ENCODE results near the gene PARVB.

The PARVB gene

DNA sequence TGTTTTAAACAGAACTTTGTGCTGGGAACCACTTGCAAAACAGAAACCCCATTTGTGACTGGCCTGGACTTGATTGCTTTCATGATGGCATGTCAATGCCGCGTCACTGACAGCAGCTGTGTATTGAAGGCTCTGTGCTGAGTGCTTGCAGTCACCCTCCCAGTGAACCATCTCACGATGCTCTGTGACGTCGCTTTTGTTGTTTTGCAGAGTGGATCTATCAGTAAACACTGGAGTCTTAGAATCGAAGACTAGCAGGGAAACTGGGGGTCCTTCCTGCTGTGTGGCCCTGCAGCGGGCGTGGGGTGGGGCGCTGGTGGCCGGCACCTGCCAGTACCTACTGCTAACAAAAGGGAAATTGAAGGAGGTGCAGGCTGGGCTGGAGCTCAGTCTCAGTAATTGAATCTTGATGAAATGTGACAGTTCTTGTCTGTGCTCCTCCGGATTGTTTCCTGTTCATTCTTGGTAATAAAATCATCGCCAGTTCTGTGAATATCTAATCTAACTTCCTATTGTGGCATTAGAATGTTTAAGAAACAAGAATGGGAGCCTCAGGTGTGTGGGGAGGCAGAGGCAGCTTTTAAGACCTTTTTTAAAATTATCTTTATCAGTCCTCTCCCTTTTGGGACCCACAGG is 106.1 kb downstream of the PARVB start:
- no peak for DNase-seq (ENCODE audit: low spot score in 2 of 2)
- Histone ChIP-seq H3K27me3 (ENCODE audit: low read depth) (no peaks in the 10 kb centered on the region), H3K9me3 (no peaks in the 10 kb centered on the region), H3K36me3 (replicated peaks) (peaks cover 11% of the 10 kb centered on the region), H3K4me1 (no peaks in the 10 kb centered on the region), H3K4me3 (no peak overlapping the region)
- in situ Hi-C loops (cut with MboI; ENCODE audit: low sequenced_read_pairs) = no loop called here

DNA sequence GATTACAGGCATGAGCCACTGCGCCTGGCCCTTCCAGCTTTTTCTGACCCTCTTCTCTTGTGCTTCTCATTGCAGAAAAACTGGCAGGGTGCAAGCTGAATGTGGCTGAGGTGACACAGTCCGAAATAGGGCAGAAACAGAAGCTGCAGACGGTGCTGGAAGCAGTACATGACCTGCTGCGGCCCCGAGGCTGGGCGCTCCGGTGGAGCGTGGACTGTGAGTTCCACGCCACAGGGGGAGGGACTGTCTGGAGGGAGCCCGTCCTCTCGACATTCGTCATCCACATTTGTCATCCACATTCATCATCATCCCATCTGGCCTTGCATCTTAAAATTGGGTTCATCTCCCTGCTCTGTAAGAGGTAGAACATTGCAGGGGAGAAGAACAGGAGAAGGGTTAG is 107.3 kb downstream of the PARVB start:
- Histone ChIP-seq H3K9me3 (no peaks in the 10 kb centered on the region), H3K27me3 (ENCODE audit: low read depth) (no peaks in the 10 kb centered on the region), H3K36me3 (replicated peaks) (peaks cover 16% of the 10 kb centered on the region), H3K4me1 (no peaks in the 10 kb centered on the region), H3K4me3 (no peak overlapping the region)
- no peak for DNase-seq (ENCODE audit: low spot score in 2 of 2)
- in situ Hi-C loops (cut with MboI; ENCODE audit: low sequenced_read_pairs) = no loop called here

DNA sequence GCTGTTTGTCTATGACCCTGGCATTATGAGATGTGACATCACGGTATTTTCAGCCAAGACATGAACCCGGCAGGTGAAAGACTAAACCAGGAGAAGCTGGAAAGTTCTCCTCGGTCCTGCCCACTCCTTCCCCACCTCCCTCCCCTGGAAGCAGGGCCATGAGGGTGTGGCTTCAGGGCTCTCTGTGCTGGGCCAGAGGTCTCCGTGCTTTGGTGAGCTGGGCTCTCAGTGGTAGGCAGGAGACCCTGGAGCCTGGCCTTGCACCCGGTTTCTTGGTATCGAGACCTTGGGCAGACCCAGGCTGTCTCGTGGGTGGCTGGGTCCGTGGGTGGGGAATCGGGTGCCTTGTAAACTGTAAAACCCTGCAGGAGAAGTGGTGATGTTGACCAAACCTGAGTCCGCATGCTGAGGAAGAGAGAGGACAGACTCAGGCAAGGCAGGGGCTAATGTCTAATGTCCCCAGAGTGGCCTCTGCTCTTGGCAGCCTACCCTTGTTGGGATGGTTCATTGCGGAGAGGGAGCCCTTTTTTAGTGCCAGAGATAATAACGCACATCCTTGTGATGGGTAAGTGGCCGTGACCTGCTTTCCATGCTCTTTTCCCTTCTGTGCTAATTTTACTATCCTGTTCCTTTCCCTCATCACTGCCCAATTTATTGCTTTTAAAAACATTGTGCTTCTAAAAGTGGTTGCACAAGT is 108.0 kb downstream of the PARVB start:
- no peak for DNase-seq (ENCODE audit: low spot score in 2 of 2)
- H3K9me3 ChIP-seq = no peaks in the 10 kb centered on the region
- in situ Hi-C loops (cut with MboI; ENCODE audit: low sequenced_read_pairs) = no loop called here
- peaks cover 16% of the 10 kb centered on the region for H3K36me3 ChIP-seq (replicated peaks)
- H3K4me3 ChIP-seq = no peak overlapping the region
- no peaks in the 10 kb centered on the region for H3K4me1 ChIP-seq
- no peaks in the 10 kb centered on the region for H3K27me3 ChIP-seq (ENCODE audit: low read depth)

DNA sequence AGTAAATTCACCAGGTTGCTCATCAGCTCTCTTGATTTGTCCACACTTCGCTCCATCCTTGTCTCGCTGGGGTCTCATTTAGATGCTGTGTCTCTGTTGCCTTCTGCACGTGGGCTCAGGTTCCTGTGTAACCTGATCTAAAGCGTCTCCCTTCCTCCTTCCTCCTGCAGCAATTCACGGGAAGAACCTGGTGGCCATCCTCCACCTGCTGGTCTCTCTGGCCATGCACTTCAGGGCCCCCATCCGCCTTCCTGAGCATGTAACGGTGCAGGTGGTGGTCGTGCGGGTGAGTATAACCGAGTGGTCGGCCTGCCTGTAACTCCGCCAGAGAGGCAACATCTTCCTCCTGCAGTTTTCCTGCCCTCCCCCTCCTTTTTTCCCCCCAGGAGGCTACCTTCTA is 108.6 kb downstream of the PARVB start:
- Histone ChIP-seq H3K9me3 (no peaks in the 10 kb centered on the region), H3K4me1 (no peaks in the 10 kb centered on the region), H3K4me3 (no peak overlapping the region), H3K27me3 (ENCODE audit: low read depth) (no peaks in the 10 kb centered on the region), H3K36me3 (replicated peaks) (peaks cover 16% of the 10 kb centered on the region)
- DNase-seq (ENCODE audit: low spot score in 2 of 2) = no peak
- in situ Hi-C loops (cut with MboI; ENCODE audit: low sequenced_read_pairs) = no loop called here

DNA sequence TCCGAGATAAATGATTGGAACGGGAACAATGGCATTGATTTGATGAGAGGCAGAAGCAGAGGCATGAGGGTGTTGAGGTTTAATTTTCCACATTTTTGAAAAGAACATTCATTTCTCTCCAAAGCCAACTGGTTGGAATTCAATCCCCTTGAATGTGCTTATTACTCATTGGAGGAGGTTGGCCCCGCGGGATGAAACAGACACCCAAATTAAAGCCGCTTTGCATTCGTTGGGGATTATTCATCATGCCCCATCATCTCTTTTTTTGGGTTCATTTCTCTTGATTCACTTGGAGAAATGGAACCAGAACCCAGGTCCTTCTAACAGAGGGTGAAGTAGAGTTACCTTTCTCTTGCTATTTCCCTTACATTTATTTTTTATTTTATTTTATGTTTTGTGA is 109.1 kb downstream of the PARVB start:
- no peak for DNase-seq (ENCODE audit: low spot score in 2 of 2)
- in situ Hi-C loops (cut with MboI; ENCODE audit: low sequenced_read_pairs) = no loop called here
- Histone ChIP-seq H3K27me3 (ENCODE audit: low read depth) (no peaks in the 10 kb centered on the region), H3K36me3 (replicated peaks) (peaks cover 16% of the 10 kb centered on the region), H3K4me3 (no peak overlapping the region), H3K4me1 (no peaks in the 10 kb centered on the region), H3K9me3 (no peaks in the 10 kb centered on the region)

DNA sequence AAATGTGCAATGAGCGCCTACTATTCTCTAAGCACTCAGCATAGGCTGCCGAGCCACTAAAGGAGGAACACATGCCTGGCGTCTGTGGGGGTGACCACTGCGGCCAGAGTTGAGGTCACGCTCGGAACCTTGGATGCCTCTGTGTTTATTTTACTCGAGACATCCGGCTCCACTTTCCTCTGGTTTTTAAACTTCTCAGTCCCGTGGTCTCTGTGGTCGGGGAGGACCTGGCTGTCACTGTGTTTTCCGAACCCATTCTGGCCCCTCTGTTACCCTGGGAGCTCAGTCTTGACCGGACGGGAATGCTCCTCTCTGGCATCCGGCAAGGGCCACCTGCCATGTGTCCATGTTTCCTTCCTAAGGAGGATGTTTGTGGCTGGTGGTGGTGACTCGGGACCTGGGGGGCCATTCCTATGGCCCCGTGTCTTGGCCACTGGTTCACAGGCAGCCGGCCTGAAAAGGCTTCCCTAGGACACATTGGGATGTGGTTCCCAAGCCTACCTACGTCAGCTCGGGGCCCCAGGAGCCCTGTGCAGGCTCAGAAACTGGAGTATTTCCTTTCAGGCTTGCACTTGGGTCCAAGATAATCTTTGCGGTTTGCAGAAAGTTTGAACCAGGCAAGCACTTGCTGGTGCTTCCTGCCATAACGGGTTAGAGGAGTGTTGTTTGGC is 109.9 kb downstream of the PARVB start:
- no peak overlapping the region for H3K4me3 ChIP-seq
- H3K36me3 ChIP-seq (replicated peaks) = peaks cover 16% of the 10 kb centered on the region
- H3K9me3 ChIP-seq = no peaks in the 10 kb centered on the region
- no peaks in the 10 kb centered on the region for H3K27me3 ChIP-seq (ENCODE audit: low read depth)
- in situ Hi-C loops (cut with MboI; ENCODE audit: low sequenced_read_pairs) = no loop called here
- no peak for DNase-seq (ENCODE audit: low spot score in 2 of 2)
- no peaks in the 10 kb centered on the region for H3K4me1 ChIP-seq

DNA sequence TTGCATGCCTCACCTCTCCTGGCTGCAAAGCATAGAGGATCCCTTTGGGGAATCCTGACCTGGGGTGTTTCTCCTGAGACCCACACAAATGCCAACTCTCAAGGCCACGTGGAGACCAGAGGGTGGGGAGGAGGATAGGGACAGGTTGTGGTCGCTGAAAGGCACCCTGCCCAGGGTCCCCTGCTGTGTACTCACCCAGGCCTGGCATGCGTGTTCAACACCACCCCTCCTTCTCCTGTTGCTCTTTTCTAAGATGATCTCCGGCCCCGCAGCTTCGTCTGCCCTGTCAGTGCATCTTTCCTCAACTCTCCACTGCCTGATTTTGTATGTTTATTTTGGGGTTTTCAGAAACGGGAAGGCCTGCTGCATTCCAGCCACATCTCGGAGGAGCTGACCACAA is 112.0 kb downstream of the PARVB start:
- DNase-seq (ENCODE audit: low spot score in 2 of 2) = no peak
- no peak overlapping the region for H3K4me3 ChIP-seq
- no peaks in the 10 kb centered on the region for H3K4me1 ChIP-seq
- H3K9me3 ChIP-seq = no peaks in the 10 kb centered on the region
- H3K36me3 ChIP-seq (replicated peaks) = peaks cover 16% of the 10 kb centered on the region
- in situ Hi-C loops (cut with MboI; ENCODE audit: low sequenced_read_pairs) = no loop called here
- no peaks in the 10 kb centered on the region for H3K27me3 ChIP-seq (ENCODE audit: low read depth)

DNA sequence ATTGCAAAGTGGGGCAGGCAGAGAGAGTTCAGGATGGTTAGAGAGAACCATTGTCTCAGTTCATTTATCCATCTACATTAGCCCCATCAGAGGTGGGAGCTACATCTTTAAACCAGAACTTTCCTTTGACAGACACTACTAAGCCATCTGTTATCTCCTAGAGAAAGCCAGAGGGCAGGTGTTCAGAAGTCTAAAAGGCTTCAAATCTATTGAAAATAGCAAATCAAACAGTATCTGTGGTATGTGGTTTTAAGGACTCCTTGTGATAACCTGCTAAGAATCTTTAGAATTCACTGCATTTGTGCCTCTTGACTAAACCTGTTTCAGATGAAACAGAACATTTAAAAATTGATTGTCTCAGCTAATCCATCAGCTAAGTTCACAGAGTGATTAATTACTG is 112.7 kb downstream of the PARVB start:
- no peak for DNase-seq (ENCODE audit: low spot score in 2 of 2)
- no peaks in the 10 kb centered on the region for H3K9me3 ChIP-seq
- no peaks in the 10 kb centered on the region for H3K27me3 ChIP-seq (ENCODE audit: low read depth)
- no peaks in the 10 kb centered on the region for H3K4me1 ChIP-seq
- no peak overlapping the region for H3K4me3 ChIP-seq
- in situ Hi-C loops (cut with MboI; ENCODE audit: low sequenced_read_pairs) = no loop called here
- H3K36me3 ChIP-seq (replicated peaks) = peaks cover 14% of the 10 kb centered on the region

DNA sequence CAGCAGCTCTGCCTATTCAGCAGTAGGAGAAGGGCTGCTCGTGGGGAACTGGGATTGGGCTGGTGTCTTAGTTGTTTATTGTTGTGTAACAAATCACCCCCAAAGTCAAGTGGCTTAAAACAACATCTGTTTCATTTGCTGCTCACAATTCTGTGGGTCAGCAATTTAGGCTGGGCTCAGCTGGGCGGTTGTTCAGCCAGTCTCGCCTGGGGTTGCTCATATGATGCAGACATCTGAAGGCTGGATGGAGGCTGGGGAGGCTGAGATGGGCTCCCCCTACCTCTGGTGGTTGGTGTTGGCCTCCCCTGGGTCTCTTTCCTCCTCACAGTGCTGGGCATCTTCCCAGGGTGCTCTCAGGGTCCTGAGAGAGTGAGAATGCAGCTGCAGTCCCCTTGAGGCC is 113.3 kb downstream of the PARVB start:
- no peak overlapping the region for H3K4me3 ChIP-seq
- H3K9me3 ChIP-seq = no peaks in the 10 kb centered on the region
- peaks cover 12% of the 10 kb centered on the region for H3K36me3 ChIP-seq (replicated peaks)
- no peak for DNase-seq (ENCODE audit: low spot score in 2 of 2)
- no peaks in the 10 kb centered on the region for H3K27me3 ChIP-seq (ENCODE audit: low read depth)
- in situ Hi-C loops (cut with MboI; ENCODE audit: low sequenced_read_pairs) = no loop called here
- H3K4me1 ChIP-seq = no peaks in the 10 kb centered on the region

DNA sequence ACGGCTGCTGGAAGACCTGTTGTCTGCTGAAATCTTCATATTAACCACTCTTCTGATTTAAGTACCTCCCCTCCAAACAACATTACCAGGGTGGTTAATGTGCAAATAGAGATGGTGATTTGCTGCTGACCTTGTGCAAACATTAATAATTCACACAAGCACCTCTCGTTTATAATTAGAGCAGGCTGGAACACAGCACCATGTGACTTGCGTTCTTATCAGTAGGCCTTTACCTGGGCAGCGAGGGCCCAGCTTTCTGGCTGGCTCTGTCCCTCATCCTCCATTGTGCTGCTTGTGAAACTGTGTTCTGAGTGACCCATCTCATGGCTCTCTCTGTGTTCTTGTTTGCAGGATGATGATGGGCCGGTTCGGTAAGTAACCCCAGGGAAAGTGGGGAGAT is 115.7 kb downstream of the PARVB start:
- Histone ChIP-seq H3K36me3 (replicated peaks) (peaks cover 8% of the 10 kb centered on the region), H3K9me3 (no peaks in the 10 kb centered on the region), H3K4me1 (no peaks in the 10 kb centered on the region), H3K4me3 (no peak overlapping the region), H3K27me3 (ENCODE audit: low read depth) (no peaks in the 10 kb centered on the region)
- in situ Hi-C loops (cut with MboI; ENCODE audit: low sequenced_read_pairs) = no loop called here
- DNase-seq (ENCODE audit: low spot score in 2 of 2) = no peak

DNA sequence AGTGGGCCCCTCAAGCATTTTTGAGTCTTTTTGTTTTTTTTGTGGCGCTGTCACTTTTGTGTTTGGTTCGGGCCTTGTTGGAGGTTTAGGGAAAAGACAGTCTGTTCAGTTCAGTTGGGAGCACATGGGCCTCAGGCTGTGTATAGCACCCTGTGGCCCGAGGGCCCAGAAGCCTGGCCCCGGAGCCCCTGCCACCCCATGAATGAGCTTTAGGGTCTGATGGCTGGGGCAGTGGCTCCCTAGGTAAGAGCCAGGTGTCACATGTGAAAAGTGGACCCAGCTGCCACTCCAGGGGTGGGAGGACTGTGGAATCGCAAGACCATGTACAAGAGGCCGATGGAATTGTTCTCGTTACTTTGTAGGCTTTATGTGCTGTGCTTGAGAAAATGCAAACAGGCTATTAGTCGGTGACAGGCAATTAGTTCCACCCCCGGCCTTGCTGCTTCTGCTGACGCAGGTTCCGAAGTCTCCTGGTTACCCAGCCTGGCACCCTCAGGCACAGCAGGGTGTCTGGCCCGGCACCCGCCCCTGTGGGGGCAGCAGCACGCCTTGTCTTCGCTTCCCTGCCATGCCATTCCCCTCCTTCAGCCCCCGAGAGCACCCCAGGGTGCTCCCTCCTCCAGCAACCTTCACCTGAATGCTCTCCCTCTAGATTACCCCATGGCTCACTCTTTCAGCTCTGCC is 118.5 kb downstream of the PARVB start:
- H3K4me1 ChIP-seq = no peaks in the 10 kb centered on the region
- H3K27me3 ChIP-seq (ENCODE audit: low read depth) = no peaks in the 10 kb centered on the region
- no peak for DNase-seq (ENCODE audit: low spot score in 2 of 2)
- no peaks in the 10 kb centered on the region for H3K9me3 ChIP-seq
- no peak overlapping the region for H3K4me3 ChIP-seq
- in situ Hi-C loops (cut with MboI; ENCODE audit: low sequenced_read_pairs) = no loop called here
- no peaks in the 10 kb centered on the region for H3K36me3 ChIP-seq (replicated peaks)

DNA sequence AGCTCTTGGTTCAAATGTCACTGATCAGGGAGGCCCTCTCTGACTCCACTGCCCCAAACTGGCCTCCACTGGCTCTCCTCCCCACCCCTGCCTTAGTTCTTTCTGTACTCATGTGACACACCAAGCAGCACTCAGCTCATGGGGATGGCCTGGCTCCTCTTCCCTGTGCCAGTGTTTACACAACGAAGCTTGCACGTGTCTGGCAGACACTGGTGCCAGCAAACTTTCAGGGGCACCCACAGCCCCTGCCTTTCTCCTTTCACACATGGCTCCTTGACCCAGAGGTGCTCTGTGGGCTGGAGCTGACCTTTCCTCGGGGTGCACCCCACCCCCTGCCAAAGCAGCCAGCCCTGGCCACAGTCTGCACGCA is 119.0 kb downstream of the PARVB start:
- no peak for DNase-seq (ENCODE audit: low spot score in 2 of 2)

DNA sequence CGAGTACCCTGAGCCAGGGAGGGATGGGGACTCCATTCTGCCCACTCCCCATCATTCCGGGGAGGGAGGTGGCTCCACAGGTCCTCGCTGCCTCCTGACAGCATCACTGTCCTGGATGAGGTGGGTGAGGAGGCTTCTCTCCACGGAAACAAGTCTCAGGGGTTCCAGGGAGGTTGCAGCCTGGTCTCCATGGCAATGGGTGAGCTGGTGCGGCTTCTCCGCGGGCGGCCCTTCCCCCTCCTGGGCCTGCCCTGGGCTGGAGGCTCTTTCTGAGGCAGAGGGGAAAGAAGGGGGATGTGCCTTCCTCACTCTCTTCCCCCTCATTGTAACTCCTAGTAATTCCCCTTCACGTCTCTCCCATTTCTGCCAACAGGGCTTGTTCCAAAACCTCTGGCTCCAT is 119.5 kb downstream of the PARVB start:
- no peak for DNase-seq (ENCODE audit: low spot score in 2 of 2)
- Histone ChIP-seq H3K4me1 (no peaks in the 10 kb centered on the region), H3K27me3 (ENCODE audit: low read depth) (no peaks in the 10 kb centered on the region), H3K9me3 (no peaks in the 10 kb centered on the region), H3K36me3 (replicated peaks) (no peaks in the 10 kb centered on the region), H3K4me3 (no peak overlapping the region)
- in situ Hi-C loops (cut with MboI; ENCODE audit: low sequenced_read_pairs) = no loop called here

More for the DNA sequence above, 119.0 kb downstream of the PARVB start:
- no peaks in the 10 kb centered on the region for H3K36me3 ChIP-seq (replicated peaks)
- H3K27me3 ChIP-seq (ENCODE audit: low read depth) = no peaks in the 10 kb centered on the region
- no peaks in the 10 kb centered on the region for H3K4me1 ChIP-seq
- H3K4me3 ChIP-seq = no peak overlapping the region
- H3K9me3 ChIP-seq = no peaks in the 10 kb centered on the region
- in situ Hi-C loops (cut with MboI; ENCODE audit: low sequenced_read_pairs) = no loop called here

DNA sequence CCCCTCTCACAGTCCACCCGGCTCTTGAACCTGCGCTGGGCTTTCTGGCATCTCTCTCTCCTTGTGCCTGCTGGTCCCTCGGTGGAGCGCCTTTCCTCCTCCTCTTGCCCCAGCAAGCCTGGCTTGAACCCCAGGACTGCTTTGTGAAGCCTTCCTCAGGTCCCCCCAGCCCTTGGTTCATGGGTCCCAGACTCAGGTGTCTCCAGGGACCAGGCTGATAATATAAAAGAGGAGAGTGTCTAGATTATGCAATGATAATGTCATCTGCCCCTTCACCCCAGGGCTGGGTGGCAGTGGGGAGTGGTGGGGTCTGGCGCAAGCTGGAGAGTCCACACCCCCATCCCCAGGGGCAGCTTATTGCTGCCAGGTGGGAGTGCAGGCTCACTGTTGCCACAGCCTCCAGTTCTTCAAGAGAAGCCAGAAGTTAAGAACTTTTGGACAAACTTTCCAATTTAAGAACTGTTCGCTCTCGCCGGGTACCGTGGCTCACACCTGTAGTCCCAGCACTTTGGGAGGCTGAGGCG is 120.0 kb downstream of the PARVB start:
- no peak overlapping the region for H3K4me3 ChIP-seq
- no peak for DNase-seq (ENCODE audit: low spot score in 2 of 2)
- H3K9me3 ChIP-seq = no peaks in the 10 kb centered on the region
- in situ Hi-C loops (cut with MboI; ENCODE audit: low sequenced_read_pairs) = no loop called here
- no peaks in the 10 kb centered on the region for H3K4me1 ChIP-seq
- H3K27me3 ChIP-seq (ENCODE audit: low read depth) = no peaks in the 10 kb centered on the region
- H3K36me3 ChIP-seq (replicated peaks) = no peaks in the 10 kb centered on the region
